ENCODE data around the gene WDR72. TPM values are rescaled to one million over a fixed set of nuclear protein-coding genes. Genes with fewer than 3 reads are reported as not detected.

Gene WDR72
- total and polyA plus RNA-seq, 11 donors, result 0.01 to 0.11 (median 0.08) TPM; not detected in 8

DNA sequence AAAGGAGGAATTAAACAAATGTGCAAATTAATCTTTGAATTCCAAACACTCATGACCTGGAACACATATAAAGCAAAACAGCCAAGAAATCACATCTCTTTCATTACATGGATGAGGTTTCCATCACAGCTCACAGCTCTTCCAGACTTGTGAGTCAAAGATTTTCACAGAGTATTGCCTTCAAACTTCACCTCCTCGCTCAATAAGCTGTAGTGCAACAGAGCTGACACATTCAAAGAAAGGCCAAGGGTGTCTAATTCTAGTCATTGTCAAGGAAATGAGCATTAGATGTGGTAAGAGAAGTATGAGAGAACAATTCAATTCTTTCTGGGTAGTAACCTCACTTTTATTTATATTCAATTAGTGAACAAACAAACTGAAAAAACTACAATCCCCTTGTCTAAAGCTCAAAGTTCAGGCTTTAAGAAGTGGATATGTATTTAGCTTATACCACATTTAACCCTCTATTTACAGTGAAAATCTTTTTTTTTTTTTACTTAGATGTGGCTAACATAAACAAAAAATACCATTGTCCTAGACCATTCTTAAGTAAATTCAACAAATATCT is 11.9 kb downstream of the WDR72 start:
- no peaks in the 10 kb centered on the region for H3K36me3 ChIP-seq
- 68 to 94% (median 74%) methylated on average over 1 of the region's 1 CpG for WGBS, 4 donors
- no peak for DNase-seq
- no peak overlapping the region for H3K4me3 ChIP-seq
- intact Hi-C loops (cut with DNase I), result no loop called here
- H3K4me1 ChIP-seq, result no peaks in the 10 kb centered on the region
- no peaks in the 10 kb centered on the region for H3K27me3 ChIP-seq
- ATAC-seq, result no peak
- H3K9me3 ChIP-seq, result no peaks in the 10 kb centered on the region
- TF ChIP-seq POLR2A (IDR thresholded peaks at IDR 0.05), result no peak
- TF ChIP-seq, protein P1, sequence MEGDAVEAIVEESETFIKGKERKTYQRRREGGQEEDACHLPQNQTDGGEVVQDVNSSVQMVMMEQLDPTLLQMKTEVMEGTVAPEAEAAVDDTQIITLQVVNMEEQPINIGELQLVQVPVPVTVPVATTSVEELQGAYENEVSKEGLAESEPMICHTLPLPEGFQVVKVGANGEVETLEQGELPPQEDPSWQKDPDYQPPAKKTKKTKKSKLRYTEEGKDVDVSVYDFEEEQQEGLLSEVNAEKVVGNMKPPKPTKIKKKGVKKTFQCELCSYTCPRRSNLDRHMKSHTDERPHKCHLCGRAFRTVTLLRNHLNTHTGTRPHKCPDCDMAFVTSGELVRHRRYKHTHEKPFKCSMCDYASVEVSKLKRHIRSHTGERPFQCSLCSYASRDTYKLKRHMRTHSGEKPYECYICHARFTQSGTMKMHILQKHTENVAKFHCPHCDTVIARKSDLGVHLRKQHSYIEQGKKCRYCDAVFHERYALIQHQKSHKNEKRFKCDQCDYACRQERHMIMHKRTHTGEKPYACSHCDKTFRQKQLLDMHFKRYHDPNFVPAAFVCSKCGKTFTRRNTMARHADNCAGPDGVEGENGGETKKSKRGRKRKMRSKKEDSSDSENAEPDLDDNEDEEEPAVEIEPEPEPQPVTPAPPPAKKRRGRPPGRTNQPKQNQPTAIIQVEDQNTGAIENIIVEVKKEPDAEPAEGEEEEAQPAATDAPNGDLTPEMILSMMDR (IDR thresholded peaks at IDR 0.05), result no peak
- no peak overlapping the region for H3K27ac ChIP-seq

DNA sequence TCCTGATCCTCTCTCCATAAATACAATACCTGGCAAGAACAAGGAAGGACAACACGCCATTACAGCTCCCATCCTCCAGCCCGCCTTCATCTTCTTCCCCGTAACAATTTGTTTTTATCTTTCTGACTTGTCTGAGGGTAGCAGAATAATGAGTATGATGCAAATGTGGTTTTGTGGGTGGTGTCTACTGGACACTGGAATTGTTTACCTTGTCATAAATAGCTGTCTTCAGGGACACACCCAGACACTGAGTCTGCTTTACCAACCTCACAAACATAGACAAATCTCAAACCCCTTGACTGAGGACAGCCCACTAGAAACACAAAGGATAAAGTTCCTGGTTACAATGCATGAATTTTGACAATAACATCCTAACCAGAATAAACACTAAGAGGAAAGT is 13.4 kb downstream of the WDR72 start:
- DNase-seq (no peak), ATAC-seq (no peak)
- Histone ChIP-seq H3K27ac (no peak overlapping the region), H3K4me3 (no peak overlapping the region), H3K36me3 (no peaks in the 10 kb centered on the region), H3K9me3 (no peaks in the 10 kb centered on the region), H3K27me3 (no peaks in the 10 kb centered on the region), H3K4me1 (no peaks in the 10 kb centered on the region)
- WGBS, 4 donors, result 83 to 94% (median 89%) methylated on average over 3 of the region's 3 CpGs
- TF ChIP-seq POLR2A (IDR thresholded peaks at IDR 0.05), result no peak
- intact Hi-C loops (cut with DNase I), result no loop called here

DNA sequence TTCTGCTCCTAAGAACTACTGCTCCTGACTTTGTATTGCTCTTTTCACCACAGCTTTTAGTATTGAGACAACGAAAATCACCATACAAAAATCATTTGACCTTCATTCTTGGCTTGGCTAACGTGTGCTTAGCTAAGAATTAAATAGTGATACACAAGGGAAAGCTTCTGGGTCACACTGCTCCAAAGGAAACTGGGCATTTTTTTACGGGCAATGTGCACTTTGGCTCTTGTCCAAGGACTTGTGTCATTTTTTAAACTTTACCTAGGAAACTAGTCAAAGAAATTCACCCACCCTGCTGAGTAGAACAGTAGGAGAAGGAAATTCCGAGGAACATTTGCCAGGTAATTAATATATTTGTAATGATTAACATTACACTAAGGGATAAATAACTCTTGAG is 19.8 kb downstream of the WDR72 start:
- H3K4me1 ChIP-seq, result no peaks in the 10 kb centered on the region
- DNase-seq, result no peak
- TF ChIP-seq, protein P1 (IDR thresholded peaks at IDR 0.05), result no peak
- no peak for TF ChIP-seq POLR2A (IDR thresholded peaks at IDR 0.05)
- H3K36me3 ChIP-seq, result no peaks in the 10 kb centered on the region
- intact Hi-C loops (cut with DNase I), result no loop called here
- no peak overlapping the region for H3K27ac ChIP-seq
- H3K9me3 ChIP-seq, result no peaks in the 10 kb centered on the region
- 34 to 55% (median 38%) methylated on average over 4 of the region's 4 CpGs for WGBS, 4 donors
- ATAC-seq, result no peak
- H3K27me3 ChIP-seq, result peaks cover 0 to 4% (median 0%) of the 10 kb centered on the region in 9 donors
- H3K4me3 ChIP-seq, result no peak overlapping the region

- H3K4me3 ChIP-seq, result no peak overlapping the region
- ATAC-seq, result no peak
- no peaks in the 10 kb centered on the region for H3K4me1 ChIP-seq
- no peak for DNase-seq
- intact Hi-C loops (cut with DNase I), result no loop called here
- peaks cover 0 to 4% (median 0%) of the 10 kb centered on the region in 9 donors for H3K27me3 ChIP-seq
- no peak overlapping the region for H3K27ac ChIP-seq
- H3K36me3 ChIP-seq, result no peaks in the 10 kb centered on the region
- WGBS, 4 donors, result 74 to 85% (median 79%) methylated on average over 4 of the region's 4 CpGs
- no peaks in the 10 kb centered on the region for H3K9me3 ChIP-seq
- TF ChIP-seq POLR2A (IDR thresholded peaks at IDR 0.05), result no peak
- TF ChIP-seq, protein P1 (IDR thresholded peaks at IDR 0.05), result no peak
Measured at GRCh38 chr15:53739187-53739586, 20.3 kb downstream of the WDR72 start.

Data from heart left ventricle (tissue), 16 donors.